ENCODE results near the gene ZNF519. TPM values are rescaled to one million over a fixed set of nuclear protein-coding genes. Genes with fewer than 3 reads are reported as not detected.

Gene ZNF519
- total and polyA plus RNA-seq, 3 donors from 2014 or later = 3.8 to 18.7 (median 12.6) TPM

- H3K4me3 ChIP-seq = no peak overlapping the region
- no peaks in the 10 kb centered on the region for H3K4me1 ChIP-seq
- no peaks in the 10 kb centered on the region for H3K36me3 ChIP-seq (ENCODE audit: low read depth, missing control alignments)
- WGBS, 2 donors = 83 to 86% methylated on average over 6 of the region's 6 CpGs
- intact Hi-C loops (cut with DNase I; ENCODE audit: low total_unique reads) = no loop called here
- no peak overlapping the region for H3K27ac ChIP-seq
- TF ChIP-seq CTCF (IDR thresholded peaks at IDR 0.05) = no peak
- TF ChIP-seq POLR2A (IDR thresholded peaks at IDR 0.05) = no peak
- DNase-seq = no peak
- H3K27me3 ChIP-seq = no peaks in the 10 kb centered on the region
- no peaks in the 10 kb centered on the region for H3K9me3 ChIP-seq
Measured at GRCh38 chr18:14098428-14098827, 33.8 kb downstream of the ZNF519 start.

GRCh38 chr18:14097761-14098160 lies 34.5 kb downstream of the ZNF519 start:
- WGBS, 2 donors = 93 to 96% methylated on average over 2 of the region's 2 CpGs

GRCh38 chr18:14093307-14093915 lies 38.8 kb downstream of the ZNF519 start:
- Histone ChIP-seq H3K9me3 (no peaks in the 10 kb centered on the region), H3K27ac (no peak overlapping the region), H3K4me3 (no peak overlapping the region), H3K27me3 (no peaks in the 10 kb centered on the region), H3K4me1 (no peaks in the 10 kb centered on the region), H3K36me3 (ENCODE audit: low read depth, missing control alignments) (no peaks in the 10 kb centered on the region)
- TF ChIP-seq CTCF (IDR thresholded peaks at IDR 0.05) (no peak), POLR2A (IDR thresholded peaks at IDR 0.05) (no peak)
- intact Hi-C loops (cut with DNase I; ENCODE audit: low total_unique reads) = no loop called here
- WGBS, 2 donors = 55 to 63% methylated on average over 1 of the region's 1 CpG
- DNase-seq = no peak

More at GRCh38 chr18:14097761-14098160, 34.5 kb downstream of the ZNF519 start:
- no peak for DNase-seq
- intact Hi-C loops (cut with DNase I; ENCODE audit: low total_unique reads) = no loop called here
- H3K4me1 ChIP-seq = no peaks in the 10 kb centered on the region
- no peaks in the 10 kb centered on the region for H3K9me3 ChIP-seq
- no peak overlapping the region for H3K4me3 ChIP-seq
- TF ChIP-seq POLR2A (IDR thresholded peaks at IDR 0.05) = no peak
- no peak overlapping the region for H3K27ac ChIP-seq
- H3K36me3 ChIP-seq (ENCODE audit: low read depth, missing control alignments) = no peaks in the 10 kb centered on the region
- no peaks in the 10 kb centered on the region for H3K27me3 ChIP-seq

DNA sequence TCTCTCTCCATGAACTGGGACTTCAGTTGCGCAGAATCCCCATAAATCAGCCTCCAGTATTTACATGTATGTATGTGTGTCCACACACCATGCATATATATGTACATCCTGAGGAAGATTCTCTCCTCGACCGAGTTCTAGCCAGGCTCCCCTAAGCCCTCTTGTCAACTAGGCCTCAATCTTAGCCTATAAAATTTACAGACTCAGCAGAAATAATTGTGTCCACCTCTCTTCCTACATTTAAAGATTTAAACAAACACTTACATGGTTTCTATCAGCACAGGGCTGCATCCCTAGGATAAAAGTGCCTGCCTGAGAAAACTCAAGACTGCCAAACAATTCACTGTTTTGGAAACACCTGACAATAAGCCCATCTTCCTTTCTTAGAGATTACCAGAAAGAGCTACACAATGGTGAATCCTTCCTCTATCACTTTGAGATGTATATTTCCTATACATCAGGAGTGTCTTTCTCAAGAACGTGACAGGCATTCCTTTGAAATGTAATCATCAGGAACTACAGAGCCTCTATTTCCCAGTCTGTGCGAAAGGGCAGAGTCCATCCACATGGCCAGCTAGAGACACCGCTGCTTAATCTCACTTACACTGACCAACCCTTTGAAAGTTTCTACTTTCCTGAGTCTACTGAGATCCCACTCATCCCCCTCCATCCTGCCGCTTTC lies 39.5 kb downstream of the ZNF519 start:
- TF ChIP-seq CTCF (IDR thresholded peaks at IDR 0.05) = no peak
- TF ChIP-seq POLR2A (IDR thresholded peaks at IDR 0.05) = no peak
- Histone ChIP-seq H3K27me3 (no peaks in the 10 kb centered on the region), H3K4me3 (no peak overlapping the region), H3K27ac (no peak overlapping the region), H3K36me3 (ENCODE audit: low read depth, missing control alignments) (no peaks in the 10 kb centered on the region), H3K9me3 (no peaks in the 10 kb centered on the region), H3K4me1 (no peaks in the 10 kb centered on the region)
- intact Hi-C loops (cut with DNase I; ENCODE audit: low total_unique reads) = no loop called here
- 94 to 98% methylated on average over 7 of the region's 7 CpGs for WGBS, 2 donors
- DNase-seq = no peak

GRCh38 chr18:14089781-14090180 lies 42.5 kb downstream of the ZNF519 start:
- Histone ChIP-seq H3K27ac (no peak overlapping the region), H3K27me3 (no peaks in the 10 kb centered on the region), H3K36me3 (ENCODE audit: low read depth, missing control alignments) (no peaks in the 10 kb centered on the region), H3K4me1 (no peaks in the 10 kb centered on the region), H3K4me3 (no peak overlapping the region), H3K9me3 (no peaks in the 10 kb centered on the region)
- intact Hi-C loops (cut with DNase I; ENCODE audit: low total_unique reads) = loop anchor here (10.0 kb wide), 1 partner anchor 265 kb away; the partner anchor contains the start of gene MC5R
- no peak for DNase-seq
- 86 to 93% methylated on average over 10 of the region's 10 CpGs for WGBS, 2 donors
- TF ChIP-seq CTCF (IDR thresholded peaks at IDR 0.05) (no peak), POLR2A (IDR thresholded peaks at IDR 0.05) (no peak)
